K562 (cell line): ENCODE measurements around the gene C1orf21.

Source experiments
- CCAR2 ChIP-seq: fragments of 200-400 bp; formaldehyde crosslinking; IDR thresholded peaks from 2 replicates; pipeline ENCODE4 v1.6.1; 2017; ENCODE audit warnings: mild to moderate bottlenecking, low read depth, low read length
- CTCF ChIP-seq, 3 experiments: IDR thresholded peaks in 2 of 3; conservative IDR thresholded peaks in 1 of 3; 2 replicates each; pipeline ENCODE4 v1.5.1; 2011 to 2012; ENCODE audit warnings: low read length in 3 of 3, mild to moderate bottlenecking in 3 of 3, control low read depth in 2 of 3, improper control_type of control experiment in 1 of 3, inconsistent platforms in 1 of 3, low read depth in 1 of 3, mixed read lengths in 1 of 3, moderate library complexity in 1 of 3; ENCODE audit not compliant: insufficient read depth in 2 of 3
- CUX1 ChIP-seq: fragments of 200-800 bp; sonication (Bioruptor generic); IDR thresholded peaks from 2 replicates; pipeline ENCODE4 v1.6.1; 2016; ENCODE audit warnings: missing genetic modification characterization, missing compliant biosample characterization
- ETV1 ChIP-seq: fragments of 450-650 bp; conservative IDR thresholded peaks from 2 replicates; pipeline ENCODE4 v1.6.1; 2016; ENCODE audit warnings: missing genetic modification characterization, control low read depth, low read depth, missing compliant biosample characterization
- JUN ChIP-seq, 2 experiments: sonication (generic) in 1 of 2; formaldehyde crosslinking in 1 of 2; IDR thresholded peaks; 2 replicates each; pipeline versions ENCODE4 v1.6.1 to v1.8.0; 2012 to 2022; ENCODE audit warnings: borderline replicate concordance in 2 of 2, mild to moderate bottlenecking in 2 of 2, improper control_type of control experiment in 1 of 2, low read depth in 1 of 2, low read length in 1 of 2, missing genetic modification reagents in 1 of 2
- MEF2D ChIP-seq: conservative IDR thresholded peaks from 2 replicates; pipeline ENCODE4 v1.6.1; 2016; ENCODE audit warnings: low read depth, missing genetic modification characterization, missing compliant biosample characterization
- NCOR1 ChIP-seq: fragments of 450-650 bp; IDR thresholded peaks from 2 replicates; pipeline ENCODE4 v1.6.1; 2016; ENCODE audit warnings: mild to moderate bottlenecking, moderate library complexity
- RBBP5 ChIP-seq: fragments of 200-600 bp; sonication (generic); IDR thresholded peaks from 2 replicates; pipeline ENCODE4 v1.6.1; 2012; ENCODE audit warnings: borderline replicate concordance, mild to moderate bottlenecking, low read length, control low read depth, inconsistent platforms; ENCODE audit not compliant: insufficient read depth, poor library complexity, severe bottlenecking
- TFE3 ChIP-seq: fragments of 450-650 bp; formaldehyde crosslinking; IDR thresholded peaks from 2 replicates; pipeline ENCODE4 v1.4.0; 2020; ENCODE audit warnings: mild to moderate bottlenecking, mixed read lengths
- ZNF232 ChIP-seq: sonication (generic); formaldehyde crosslinking; IDR thresholded peaks from 2 replicates; pipeline ENCODE4 v1.8.0; 2022; ENCODE audit warnings: mild to moderate bottlenecking, missing genetic modification reagents
- ZNF76 ChIP-seq: fragments of 250-450 bp; sonication (Bioruptor Pico); IDR thresholded peaks from 2 replicates; pipeline ENCODE4 v1.4.0; 2020; ENCODE audit warnings: mild to moderate bottlenecking, moderate library complexity, borderline replicate concordance
- TF ChIP-seq, protein P1 (sequence below), 2 experiments: fragments of 450-650 bp; IDR thresholded peaks; 2 replicates each; pipeline ENCODE4 v1.6.1; 2016

DNA sequence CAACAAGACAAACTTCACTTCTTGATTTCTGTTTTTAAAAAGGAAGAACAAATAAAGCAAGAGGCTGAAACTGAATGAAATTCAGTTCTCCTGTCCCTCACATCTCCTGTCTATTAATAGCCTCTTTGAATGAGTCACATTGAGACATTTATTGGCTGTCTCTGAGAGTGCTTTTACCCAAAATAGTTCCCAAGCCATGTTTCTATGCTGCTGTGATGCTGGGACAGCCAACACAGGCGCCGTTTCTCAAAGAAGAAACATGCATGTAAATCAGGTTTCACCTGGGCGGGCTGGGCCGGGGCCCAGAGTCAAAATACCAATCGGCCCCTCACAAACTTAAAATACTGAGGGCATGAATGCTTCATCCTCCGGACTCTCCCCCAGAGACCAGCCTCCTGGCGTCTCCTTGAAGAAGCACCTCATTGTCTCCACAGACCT lies 262.6 kb downstream of the C1orf21 start:
- TF ChIP-seq, protein P1, sequence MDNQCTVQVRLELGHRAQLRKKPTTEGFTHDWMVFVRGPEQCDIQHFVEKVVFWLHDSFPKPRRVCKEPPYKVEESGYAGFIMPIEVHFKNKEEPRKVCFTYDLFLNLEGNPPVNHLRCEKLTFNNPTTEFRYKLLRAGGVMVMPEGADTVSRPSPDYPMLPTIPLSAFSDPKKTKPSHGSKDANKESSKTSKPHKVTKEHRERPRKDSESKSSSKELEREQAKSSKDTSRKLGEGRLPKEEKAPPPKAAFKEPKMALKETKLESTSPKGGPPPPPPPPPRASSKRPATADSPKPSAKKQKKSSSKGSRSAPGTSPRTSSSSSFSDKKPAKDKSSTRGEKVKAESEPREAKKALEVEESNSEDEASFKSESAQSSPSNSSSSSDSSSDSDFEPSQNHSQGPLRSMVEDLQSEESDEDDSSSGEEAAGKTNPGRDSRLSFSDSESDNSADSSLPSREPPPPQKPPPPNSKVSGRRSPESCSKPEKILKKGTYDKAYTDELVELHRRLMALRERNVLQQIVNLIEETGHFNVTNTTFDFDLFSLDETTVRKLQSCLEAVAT (IDR thresholded peaks at IDR 0.05): no peak
- TF ChIP-seq TFE3: no peak
- TF ChIP-seq JUN (IDR thresholded peaks at IDR 0.05; ENCODE audit: borderline replicate concordance, low read depth, low read length): no peak
- TF ChIP-seq JUN (CRISPR knock-in tag; IDR thresholded peaks at IDR 0.05; ENCODE audit: borderline replicate concordance): no peak
- no peak for TF ChIP-seq CCAR2
- no peak for TF ChIP-seq CTCF (IDR thresholded peaks at IDR 0.05 in 2 of 3, conservative IDR thresholded peaks at IDR 0.05 in 1 of 3; ENCODE audit: insufficient read depth in 2 of 3, low read depth in 1 of 3, low read length in 3 of 3)
- TF ChIP-seq CUX1 (CRISPR knock-in tag): no peak
- TF ChIP-seq ETV1: no peak
- TF ChIP-seq ZNF232 (CRISPR knock-in tag): no peak
- no peak for TF ChIP-seq MEF2D (tag)
- TF ChIP-seq ZNF76 (CRISPR knock-in tag): no peak
- no peak for TF ChIP-seq NCOR1
- TF ChIP-seq RBBP5: no peak
